C1 segment of cervical spinal cord (tissue), 14 donors: Measurements from ENCODE around the gene EXOC6B.

Experiments
- DNase-seq, 14 donors: peaks; one replicate each; lab custom pipeline; 2025; lab: John Stamatoyannopoulos, UW

The EXOC6B gene

DNA sequence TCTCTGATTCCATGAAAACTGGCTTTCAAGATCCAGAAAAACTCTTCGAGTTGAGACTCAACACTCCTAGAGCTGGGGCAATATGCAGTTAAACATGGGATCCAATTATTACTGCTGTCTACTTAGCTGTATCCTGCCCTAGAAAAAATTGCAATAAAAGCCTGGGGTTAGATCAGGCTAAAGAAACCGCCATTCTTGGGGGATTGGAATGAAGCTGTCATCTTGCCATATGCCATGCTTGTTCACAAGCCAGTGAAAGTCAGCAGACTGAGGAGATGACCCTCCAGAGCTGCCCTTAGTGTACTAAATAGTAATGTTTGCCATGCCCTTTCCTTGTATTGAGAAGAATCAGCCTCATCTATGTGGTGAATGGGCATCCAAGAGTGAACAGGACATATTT, 647.3 kb downstream of the EXOC6B start:
- DNase-seq, result no peak

DNA sequence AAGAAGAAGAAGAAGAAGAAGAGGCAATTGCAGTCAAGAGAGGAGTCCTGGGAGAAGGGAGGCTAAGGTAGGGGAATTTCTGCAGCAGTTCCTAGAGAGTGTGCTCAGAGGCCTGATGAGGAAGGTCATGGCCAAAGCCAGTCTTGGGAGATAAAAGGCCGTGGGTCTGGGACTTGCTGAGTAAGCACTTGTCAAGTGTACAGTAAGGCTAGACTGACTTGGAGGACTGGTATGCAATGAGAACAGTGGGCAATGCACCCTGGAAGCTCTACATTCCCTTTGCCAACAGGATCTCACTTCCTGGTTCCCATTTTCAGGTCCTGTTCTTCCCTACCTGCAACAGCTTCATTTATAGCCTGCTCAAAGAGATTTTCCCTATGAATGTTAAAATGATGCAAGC, 649.6 kb downstream of the EXOC6B start:
- DNase-seq, result no peak

DNA sequence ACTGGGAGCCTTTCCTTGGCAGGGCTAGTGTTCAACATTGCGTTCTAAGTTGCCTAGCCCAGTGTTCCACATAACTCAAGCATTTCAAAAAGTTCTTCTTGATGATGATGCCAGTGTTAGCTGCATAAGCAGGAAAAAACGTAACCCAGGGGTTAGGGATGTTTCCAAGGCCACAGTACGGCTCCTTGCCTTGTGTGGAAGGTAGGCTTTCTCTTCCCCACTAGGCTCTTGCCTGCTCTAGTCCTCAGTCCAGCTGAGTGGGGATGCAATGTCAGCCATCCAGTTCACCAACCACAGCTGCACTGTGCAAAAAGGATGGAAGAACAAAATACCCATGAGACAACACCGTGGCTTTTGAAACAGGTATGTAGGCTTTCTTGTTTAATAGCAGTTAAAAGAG, 650.2 kb downstream of the EXOC6B start:
- no peak for DNase-seq

DNA sequence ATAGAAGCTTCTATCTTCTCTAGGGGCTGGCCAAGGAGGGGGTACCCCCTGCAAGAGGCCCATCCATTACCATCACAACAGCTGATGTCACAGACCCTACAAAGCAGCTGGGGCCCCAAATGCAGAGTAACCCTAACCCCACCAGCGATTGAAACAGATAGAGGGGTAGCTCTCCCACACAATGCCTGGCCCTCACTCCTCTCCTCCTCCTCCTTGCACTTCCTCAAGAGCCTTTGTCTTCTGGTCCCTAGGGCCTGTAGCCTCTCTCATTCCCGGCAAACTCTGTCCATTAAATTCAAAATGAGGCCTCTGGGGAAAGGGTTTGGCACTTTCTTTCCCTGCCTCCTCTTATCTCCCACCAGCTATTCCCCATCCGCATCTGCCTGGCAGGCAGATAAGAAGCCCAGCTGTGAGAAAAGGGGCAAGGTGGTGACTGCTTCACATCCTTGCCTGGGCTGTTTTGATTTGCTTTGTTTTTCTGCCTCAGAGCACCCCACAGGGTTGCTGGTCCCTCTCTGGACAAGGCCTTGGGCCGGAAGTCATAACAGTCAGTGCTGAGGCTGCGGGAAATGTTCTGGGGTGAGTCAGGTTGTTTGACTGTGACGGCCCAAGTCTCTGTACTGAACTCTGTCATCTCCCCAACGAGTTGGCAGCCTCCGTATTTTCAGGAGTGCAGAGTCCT, 652.1 kb downstream of the EXOC6B start:
- DNase-seq, result no peak

DNA sequence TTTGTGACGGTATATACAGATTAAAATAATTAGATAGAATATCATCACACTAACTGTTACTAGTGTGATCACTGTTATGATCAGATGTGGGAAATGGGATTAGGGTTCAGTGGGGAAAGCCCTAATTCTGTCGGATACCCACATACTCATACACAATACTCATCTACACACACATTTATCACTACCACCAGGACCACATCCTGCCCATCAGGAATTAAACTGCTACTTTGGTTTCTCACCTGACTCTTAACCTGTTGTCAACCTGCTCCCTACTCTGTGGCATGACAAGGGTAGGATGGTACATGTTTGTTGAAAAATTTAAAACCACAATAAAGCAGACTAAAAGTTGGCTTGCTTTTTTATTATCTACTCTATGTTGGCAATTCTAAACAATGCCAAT, 653.4 kb downstream of the EXOC6B start:
- no peak for DNase-seq

DNA sequence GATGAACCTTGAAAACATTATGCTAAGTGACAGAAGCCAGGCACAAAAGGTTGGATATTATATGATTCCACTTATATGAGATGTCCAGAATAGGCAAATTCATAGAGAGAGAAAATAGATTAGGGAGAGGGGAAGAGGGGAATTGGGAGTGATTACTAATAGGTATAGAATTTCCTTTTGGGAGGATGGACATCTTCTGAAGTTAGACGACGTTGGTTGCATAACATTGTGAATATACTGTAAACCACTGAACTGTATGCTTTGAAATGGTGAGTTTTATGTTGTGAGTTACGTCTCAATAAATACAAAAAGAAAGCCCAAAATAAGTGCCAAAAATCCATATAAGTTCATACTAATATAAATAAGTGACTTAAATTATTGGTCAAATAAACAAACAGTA, 659.6 kb downstream of the EXOC6B start:
- DNase-seq, result no peak

DNA sequence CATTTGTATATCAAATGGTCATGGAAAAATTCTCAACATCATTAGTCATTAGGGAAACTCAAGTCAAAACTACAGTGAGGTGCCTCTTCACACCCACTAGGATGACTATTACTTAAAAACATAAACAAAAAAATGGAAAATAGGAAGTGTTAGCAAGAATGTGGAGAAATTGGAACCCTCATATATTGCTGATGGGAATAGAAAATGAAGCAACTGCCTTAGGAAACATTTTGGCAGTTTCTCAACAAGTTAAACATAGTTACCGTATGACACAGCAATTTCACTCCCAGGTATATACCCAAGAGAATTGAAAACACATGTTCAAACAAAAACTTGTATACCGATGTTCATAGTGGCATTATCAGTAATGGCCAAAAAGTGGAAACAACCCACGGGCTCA, 660.0 kb downstream of the EXOC6B start:
- DNase-seq, result no peak

DNA sequence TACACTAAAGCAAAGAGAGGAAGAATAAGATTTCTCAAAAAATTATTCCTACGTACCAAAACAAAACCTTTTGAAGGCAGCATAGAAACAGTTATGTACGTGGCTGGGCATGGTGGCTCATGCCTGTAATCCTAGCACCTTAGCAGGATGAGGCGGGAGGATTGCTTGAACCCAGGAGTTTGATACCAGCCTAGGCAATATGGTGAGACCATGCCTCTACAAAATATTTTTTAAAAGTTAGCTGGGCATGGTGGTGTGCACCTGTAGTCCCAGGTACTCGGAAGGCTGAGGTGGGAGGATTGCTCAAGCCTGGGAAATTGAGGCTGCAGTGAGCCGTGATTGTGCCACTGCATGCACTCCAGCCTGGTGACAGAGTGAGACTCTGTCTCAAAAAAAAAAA, 663.3 kb downstream of the EXOC6B start:
- DNase-seq, result no peak

DNA sequence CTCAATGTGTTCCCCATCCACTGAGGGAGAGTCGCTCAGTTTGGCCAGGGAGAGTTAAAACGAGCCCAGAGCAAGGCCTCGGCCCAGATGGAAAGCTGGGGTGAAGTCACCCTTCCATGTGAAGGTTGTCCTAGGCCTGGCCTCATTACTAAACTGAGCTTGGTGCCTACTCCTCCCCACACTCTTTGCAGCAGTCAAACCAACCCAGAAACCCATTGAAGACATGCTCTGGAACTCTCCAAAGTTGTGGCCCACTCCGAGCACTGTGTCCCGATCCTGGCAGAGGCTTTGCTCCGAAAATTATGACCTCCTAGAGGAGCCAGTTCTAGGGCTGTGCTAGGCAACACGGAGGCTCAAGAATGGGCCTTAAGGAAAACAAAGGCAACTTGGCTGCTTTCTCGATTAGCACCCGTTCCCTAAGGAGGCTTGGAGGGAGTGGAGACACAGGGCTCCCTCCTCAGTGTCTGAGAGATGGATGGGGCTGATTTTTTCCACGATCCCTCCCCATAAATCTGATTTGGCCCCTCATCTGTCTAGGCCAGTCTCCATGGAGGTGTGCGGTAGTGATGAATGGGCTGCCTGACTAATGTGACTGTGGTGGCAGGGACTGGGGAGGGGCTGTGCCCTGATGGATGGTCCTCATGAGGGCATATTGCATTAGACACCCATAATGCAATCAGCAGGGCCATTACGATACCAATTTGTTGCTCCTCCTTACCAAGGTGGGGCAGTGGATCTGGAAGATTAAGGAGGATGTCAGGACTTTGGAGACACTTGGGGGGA, 666.4 kb downstream of the EXOC6B start:
- DNase-seq, result no peak

DNA sequence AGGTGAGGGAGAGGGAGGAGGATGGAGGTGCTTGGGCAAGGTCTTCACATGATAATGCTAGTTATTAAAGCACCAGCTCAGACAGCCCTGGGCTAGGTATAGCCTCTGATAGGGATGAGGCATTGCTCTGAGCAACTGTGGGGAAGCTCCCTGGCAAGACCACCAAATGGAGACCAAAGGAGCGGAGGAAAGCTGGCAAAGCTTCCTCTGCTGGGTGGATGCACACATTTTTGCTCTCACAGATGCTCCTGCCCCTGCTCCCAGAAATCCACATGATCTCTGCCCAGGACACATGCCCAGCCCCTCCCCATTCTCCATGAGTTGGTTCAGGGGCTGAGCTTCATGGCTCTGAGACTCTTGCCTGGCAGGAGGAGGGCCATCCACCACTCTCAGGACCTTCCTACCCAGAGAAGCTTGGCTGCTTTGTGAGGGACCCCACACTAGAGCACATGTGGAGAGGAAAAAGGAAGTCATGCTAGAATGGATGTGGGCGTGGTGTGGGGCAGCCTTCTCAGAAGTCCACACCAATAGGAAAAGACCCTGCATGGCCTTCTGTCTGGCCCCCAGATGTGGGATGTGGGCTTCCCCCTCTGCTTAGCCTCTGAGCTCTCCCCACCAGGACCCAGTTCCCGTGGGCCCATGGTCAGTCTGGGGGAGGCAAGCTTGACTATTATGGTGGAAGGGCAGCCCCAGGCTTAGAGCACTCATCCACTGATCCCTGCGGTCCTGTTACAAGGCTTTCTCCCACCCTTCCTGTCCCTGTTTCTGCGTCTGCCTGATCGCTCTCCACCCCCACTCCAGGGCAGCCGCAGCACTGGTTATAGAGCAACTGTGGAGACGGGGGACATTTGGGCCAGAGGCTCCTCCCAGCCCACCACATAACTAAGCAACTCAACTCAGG, 667.7 kb downstream of the EXOC6B start:
- DNase-seq, result no peak

DNA sequence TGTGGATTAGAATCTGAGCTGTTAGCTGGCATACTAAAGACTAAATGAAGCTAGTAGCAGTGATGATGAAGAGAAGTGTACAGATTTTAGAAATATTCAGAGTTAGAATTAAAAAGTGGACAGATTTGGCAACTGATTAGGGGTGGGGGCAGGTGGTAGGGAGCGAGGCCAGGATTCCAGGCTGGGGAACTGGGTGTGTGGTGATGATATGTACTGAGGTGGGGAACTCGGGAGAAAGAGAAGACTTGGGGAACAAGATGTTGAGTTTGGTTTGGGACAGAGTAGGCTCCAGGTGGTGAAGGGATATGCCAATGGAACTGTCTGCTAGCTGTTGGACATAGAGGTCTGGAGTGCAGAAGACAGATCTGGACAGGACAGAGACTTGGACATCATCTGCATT, 669.0 kb downstream of the EXOC6B start:
- no peak for DNase-seq

DNA sequence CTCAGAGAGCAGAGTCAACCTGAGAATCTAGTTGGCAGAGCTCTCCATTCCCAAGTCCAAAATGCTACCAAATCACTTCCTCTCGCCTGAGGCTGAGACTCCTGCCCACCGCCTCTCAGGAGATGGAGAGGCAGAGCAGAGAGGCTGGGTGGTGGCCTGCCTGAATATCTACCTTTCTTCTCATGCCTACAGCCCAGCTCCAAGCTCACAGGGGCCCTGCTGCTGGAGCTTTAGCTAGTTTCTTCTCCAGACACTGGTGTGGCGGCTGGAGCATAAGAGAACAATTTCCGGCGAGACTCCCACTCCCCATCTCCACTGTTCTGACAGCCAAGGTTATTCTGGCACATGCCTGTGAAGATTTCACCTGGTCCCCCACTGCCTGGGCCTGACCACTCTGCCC, 670.1 kb downstream of the EXOC6B start:
- no peak for DNase-seq

DNA sequence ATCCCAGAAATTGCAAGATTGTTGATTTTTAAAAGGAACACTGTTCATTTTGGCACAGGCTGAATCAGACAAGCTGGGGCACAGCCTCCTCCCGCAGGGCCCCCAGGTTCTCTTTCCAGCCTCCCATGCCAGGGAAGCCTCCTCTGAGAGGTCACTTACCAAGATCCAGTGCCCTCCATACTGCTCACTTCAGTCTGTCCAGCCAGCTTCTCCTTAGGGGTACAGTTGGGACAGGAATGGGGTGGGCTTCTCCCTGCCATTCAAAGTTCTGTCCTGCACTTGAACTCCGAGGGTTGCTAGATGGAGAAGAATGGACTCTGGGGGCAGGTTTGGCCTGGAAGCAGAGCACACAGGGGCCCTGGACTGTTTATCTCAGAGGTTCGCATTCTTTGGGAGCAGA, 670.7 kb downstream of the EXOC6B start:
- no peak for DNase-seq

DNA sequence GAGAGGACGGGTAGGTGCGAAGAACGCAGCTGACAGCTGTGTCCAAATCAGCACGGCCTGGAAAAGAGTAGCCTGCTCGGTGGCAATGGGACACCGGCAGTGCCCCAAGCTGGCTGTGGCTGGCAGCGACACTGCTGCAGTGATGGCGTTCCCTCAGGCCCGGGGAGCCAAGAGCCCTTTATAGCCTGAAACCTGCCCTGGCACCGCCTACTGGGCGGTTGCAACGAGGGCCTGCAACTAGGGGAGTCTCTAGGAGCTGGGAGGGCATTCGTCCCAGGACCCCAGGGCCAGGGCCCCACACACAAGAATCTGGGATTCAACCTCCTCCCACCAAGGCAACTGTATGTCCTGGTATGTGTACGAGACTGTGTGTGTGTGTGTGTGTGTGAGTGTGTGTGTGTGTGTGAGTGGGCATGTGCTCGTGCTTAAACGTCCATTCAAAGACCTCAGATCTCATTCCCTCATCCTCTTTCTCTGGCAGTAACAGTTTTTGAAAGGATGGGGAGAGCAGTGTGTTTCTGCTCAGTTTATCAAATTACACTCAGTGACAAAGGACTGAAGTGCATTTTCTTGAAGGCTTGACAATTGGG, 671.4 kb downstream of the EXOC6B start:
- DNase-seq, result no peak

DNA sequence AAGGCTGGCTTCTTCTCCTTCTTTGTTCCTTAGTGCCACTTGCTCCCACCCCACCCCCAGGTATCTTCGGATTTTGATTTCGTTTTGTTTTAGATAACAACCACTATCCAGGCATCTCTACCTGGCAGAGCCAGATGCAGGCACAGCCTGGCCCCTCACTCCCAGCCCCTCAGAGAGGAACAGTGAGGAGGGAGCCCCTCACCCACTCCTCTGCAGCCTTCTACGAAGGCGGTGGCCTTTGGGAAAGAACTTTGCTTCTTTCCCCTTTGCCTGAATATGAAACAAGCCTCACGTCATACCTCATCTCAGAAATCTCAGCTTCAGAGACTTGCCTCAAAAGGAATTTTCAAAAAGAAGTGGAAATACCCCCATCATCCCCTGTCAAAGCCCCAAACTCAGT, 671.9 kb downstream of the EXOC6B start:
- no peak for DNase-seq

DNA sequence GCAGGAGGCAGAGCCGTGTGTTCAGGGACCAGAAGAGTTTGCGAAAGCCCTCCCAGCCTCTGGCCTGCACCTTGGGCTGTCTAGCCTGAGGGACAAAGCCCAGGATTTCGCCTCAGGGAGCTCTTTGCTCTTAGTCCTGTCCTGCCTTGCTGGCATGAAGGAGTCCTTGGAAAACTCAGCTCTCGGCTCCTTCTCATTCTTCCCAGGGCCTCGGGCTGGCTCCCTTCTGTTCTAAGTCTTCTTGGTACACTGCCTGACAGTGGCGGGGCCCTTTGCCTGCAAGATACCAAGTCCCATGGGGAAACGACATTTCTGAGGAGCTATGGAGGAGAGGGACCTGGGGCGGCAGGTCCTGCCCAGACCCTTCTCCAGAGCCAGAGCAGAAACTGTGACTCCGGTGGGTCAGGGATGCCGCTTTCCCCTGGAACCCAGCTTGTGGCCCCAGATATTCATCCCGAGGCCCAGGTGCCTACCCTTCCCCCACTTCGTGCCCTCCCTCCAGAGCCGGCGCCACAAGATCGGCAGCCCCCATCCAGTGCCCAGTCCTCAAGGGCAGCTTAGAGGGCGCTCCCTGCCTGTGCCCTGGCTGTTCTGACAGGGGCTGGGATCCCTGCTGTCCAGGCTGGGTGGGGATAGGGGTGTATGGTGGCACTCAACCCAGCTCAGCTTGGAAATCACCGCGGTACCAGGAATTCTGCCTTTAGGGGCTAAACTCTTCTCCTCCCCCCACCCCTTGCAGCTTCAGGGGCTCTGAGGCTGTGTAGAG, 672.6 kb downstream of the EXOC6B start:
- no peak for DNase-seq

DNA sequence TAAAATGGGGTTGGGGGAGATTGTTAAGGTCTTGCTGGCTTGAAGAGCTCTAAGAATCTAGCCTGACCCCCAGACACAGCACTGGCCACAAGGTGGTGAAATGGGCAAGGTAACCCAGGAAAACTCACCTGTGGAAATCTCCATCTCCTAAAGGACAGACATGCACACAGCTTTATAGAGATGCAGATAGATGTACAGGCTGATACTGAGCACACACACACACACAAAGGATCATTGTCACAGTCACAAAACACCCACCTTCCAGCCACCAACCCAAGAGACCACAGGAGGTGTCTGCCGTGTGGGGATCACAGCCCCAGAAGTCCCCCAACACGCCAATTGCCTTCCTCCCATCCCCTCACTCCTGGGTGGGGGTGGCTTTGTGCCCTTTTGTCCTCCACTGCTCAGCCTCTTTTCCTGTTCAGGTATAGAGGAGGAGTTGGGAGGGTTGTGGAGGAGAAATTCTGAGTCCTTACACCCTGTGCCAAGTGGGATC, 674.9 kb downstream of the EXOC6B start:
- DNase-seq, result no peak

DNA sequence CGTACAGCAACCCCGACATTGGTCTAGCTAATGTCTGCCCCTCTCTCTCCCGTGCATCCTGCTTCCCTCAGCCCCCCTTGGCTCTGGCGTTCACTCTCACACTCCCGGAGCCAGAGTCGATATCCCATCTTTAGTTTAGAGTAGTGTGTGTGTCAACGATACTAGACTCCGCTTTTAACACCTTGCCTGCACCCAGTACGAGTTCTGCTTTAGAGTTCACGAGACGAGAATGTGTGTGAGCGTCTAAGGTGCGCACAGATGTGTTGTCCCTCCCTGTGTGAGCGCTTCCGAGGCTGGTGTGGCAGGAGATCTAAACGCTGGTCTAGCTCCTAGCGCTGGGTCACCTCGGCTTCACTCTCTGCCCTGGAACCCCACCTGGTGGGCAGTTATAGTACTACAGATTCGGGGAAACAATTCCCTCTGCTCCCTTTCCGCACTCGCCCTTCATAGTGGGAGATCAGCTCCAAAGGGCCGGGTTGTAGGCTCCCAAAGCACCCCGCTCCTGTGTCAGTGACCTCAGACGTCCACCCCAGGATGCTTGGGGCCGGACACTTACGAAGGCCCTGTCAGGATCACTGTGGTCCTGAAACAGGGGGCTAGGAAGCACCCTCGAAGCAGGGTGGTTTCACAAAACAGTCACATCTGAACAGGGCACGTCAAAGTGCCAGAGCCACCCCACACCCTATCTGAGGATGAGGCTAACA, 675.5 kb downstream of the EXOC6B start:
- DNase-seq, result peak in 12 of 14 donors; percentile 34 to 84 (median 70)

DNA sequence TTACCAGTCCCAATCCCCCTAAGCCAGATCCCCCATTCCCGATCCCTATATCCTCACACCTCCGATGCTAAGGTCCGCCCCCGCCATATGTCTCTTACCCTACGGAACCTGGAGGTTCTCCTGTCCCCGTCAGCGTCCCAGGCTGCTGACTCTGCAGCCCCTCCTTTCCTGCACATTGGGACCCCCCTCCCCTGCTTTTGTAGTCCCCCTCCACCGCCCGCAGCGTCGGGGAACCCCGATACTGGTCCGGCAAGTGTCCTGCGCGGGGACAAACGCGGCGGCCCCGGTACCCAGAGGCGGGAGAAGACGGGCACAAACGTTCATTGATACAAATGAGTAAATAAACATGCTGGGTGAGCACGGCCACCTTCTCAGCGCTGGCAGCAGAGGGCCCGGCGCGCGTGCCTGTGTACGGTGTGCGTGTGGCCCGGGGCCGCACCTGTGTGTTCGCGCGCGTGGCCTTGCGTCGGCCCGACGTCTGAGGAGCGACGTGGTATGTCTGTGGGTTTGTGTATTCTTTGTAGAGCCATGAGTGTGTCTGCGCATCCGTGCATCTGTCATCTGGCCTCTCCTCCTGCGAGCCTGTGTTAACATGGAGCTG, 676.2 kb downstream of the EXOC6B start:
- DNase-seq, result peak in 2 of 14 donors; percentile 61 to 68
